Epithelial cell of esophagus (primary cell): ENCODE measurements around the gene SCG5.

Experiments used
- DNase-seq: peaks from one replicate; pipeline ENCODE4 v3.0.0; 2010; ENCODE audit warnings: low read depth
- H3K4me3 ChIP-seq: 2 replicates; pipeline ENCODE4 v1.5.1; 2011; ENCODE audit warnings: mild to moderate bottlenecking, low read length, control low read depth
- CTCF ChIP-seq: IDR thresholded peaks from 2 replicates; pipeline ENCODE4 v1.5.1; 2011; ENCODE audit warnings: low read depth, mild to moderate bottlenecking, low read length, control low read depth, inconsistent platforms; ENCODE audit not compliant: insufficient read depth; ENCODE audit errors: missing control alignments

SCG5 gene

GRCh38 chr15:32746116-32746857, 104.8 kb downstream of the SCG5 start:
- no peak for DNase-seq
- TF ChIP-seq CTCF = no peak
- no peak overlapping the region for H3K4me3 ChIP-seq
